Mucosa of rectum (tissue), 2 donors: ENCODE results near the gene PDZD4.

Experiments used
- H3K27ac ChIP-seq, 2 donors: one replicate each; pipeline ENCODE4 v1.7.0; 2013; ENCODE audit warnings: inconsistent platforms in 2 of 2, low read depth in 2 of 2, low read length in 2 of 2
- H3K27me3 ChIP-seq, 2 donors: one replicate each; pipeline ENCODE4 v1.7.0; 2013; ENCODE audit warnings: low read length in 2 of 2; ENCODE audit not compliant: control insufficient read depth in 2 of 2, insufficient read depth in 2 of 2
- H3K36me3 ChIP-seq, 2 donors: one replicate each; pipeline ENCODE4 v1.7.0; 2013; ENCODE audit warnings: low read length in 2 of 2; ENCODE audit not compliant: control insufficient read depth in 2 of 2, insufficient read depth in 2 of 2
- H3K4me1 ChIP-seq, 2 donors: one replicate each; pipeline ENCODE4 v1.7.0; 2013; ENCODE audit warnings: low read length in 2 of 2, mild to moderate bottlenecking in 1 of 2; ENCODE audit not compliant: control insufficient read depth in 2 of 2, insufficient read depth in 2 of 2
- H3K4me3 ChIP-seq, 2 donors: one replicate each; pipeline ENCODE4 v1.7.0; 2013; ENCODE audit warnings: low read length in 2 of 2
- H3K9ac ChIP-seq, 2 donors: one replicate each; pipeline ENCODE4 v1.7.0; 2013; ENCODE audit warnings: low read length in 2 of 2, low read depth in 1 of 2, mild to moderate bottlenecking in 1 of 2
- H3K9me3 ChIP-seq, 2 donors: one replicate each; pipeline ENCODE4 v1.7.0; 2013; ENCODE audit warnings: low read length in 2 of 2; ENCODE audit not compliant: control insufficient read depth in 2 of 2
- donor health status: healthy.
- donor health status: Normal muscosa, but diverticular disease.

PDZD4 gene, protein sequence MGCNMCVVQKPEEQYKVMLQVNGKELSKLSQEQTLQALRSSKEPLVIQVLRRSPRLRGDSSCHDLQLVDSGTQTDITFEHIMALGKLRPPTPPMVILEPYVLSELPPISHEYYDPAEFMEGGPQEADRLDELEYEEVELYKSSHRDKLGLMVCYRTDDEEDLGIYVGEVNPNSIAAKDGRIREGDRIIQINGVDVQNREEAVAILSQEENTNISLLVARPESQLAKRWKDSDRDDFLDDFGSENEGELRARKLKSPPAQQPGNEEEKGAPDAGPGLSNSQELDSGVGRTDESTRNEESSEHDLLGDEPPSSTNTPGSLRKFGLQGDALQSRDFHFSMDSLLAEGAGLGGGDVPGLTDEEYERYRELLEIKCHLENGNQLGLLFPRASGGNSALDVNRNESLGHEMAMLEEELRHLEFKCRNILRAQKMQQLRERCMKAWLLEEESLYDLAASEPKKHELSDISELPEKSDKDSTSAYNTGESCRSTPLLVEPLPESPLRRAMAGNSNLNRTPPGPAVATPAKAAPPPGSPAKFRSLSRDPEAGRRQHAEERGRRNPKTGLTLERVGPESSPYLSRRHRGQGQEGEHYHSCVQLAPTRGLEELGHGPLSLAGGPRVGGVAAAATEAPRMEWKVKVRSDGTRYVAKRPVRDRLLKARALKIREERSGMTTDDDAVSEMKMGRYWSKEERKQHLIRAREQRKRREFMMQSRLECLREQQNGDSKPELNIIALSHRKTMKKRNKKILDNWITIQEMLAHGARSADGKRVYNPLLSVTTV

DNA sequence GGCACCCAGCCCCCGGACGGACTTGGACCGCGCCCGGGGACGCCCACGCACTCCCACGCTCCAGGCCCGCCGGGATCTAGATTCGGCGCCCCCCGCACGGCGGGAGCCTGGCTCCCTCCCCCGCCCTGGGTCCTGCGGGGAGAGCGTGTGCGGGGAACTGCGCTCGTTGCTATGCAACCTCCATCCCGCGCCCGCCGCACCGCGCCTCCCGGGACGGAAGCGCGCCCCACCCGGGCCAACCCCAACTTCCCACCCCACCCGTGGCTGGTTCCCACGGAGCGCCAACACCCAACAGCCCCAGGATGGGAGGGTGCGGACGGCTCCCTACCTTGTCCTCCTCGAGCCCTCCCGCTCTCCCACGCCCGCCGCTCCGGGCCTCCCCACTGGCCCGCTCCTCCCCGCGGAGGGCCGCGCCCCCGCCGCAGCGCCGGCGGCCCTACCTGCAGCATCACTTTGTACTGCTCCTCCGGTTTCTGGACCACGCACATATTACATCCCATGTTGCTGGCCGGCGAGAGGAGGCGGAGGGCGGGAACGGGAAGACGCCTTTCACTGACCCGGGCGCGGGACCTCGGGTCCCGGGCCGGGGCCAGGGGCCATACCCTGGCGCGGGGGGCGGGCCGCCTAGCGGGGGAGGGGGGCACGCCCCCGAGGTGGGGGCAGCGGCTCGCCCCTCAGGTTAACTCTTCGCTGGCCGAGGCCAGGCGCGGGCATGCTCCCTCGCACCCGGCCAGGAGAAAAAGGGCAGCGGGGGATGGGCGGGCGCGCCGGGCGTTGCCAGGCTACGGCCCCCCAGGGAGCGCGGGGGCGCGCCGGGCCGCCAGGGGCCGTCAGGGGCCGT, at the start of gene PDZD4:
PDZD4 (minus strand) TSS at position 746 of the 841 bp plus-strand sequence; CDS start at position 500, 246 bp downstream.
- peaks cover 0 to 4% of the 10 kb centered on the region in 2 donors for H3K9me3 ChIP-seq
- H3K9ac ChIP-seq, result no peak within 1 kb of the TSS
- H3K4me3 ChIP-seq, result peak within 1 kb of the TSS; percentile 23 to 41
- H3K36me3 ChIP-seq, result no peaks in the 10 kb centered on the region
- H3K4me1 ChIP-seq, result no peaks in the 10 kb centered on the region
- no peak within 1 kb of the TSS for H3K27ac ChIP-seq
- H3K27me3 ChIP-seq, result peaks cover 24 to 29% of the 10 kb centered on the region in 2 donors

DNA sequence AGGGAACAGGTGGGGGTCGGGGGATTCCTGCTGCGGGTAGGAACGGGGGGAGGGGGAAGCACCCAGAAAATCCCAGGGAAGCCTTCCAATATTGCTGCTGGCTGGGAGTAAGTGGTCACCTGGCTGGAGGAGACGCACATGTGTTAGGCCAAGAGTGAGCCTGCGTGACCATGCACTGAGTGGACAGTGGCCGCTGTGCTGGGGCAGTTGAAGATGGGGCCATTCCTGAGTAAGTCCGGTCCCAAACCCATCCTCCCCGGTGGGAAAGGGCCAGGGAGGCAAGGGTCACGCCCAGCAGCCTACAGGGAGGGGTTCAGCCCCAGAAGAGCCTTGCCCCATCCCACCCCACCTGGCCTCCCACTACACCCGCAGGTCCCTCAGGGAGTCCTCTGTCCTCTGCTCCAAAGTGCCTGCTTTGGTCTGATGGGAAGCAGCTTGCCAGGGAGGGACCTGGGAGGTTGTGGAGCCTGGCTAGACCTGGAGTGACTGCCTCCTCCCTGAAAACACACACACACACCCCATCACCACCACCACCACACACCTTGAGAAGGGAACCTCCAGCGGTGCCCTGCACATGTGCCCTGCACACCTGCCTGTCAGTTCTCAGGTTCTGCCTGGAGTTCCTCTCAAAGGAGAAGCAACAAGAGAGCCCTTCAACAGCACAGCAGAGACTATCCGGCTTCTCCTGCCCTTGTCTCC, 49.5 kb upstream of the PDZD4 start:
- no peaks in the 10 kb centered on the region for H3K9me3 ChIP-seq

DNA sequence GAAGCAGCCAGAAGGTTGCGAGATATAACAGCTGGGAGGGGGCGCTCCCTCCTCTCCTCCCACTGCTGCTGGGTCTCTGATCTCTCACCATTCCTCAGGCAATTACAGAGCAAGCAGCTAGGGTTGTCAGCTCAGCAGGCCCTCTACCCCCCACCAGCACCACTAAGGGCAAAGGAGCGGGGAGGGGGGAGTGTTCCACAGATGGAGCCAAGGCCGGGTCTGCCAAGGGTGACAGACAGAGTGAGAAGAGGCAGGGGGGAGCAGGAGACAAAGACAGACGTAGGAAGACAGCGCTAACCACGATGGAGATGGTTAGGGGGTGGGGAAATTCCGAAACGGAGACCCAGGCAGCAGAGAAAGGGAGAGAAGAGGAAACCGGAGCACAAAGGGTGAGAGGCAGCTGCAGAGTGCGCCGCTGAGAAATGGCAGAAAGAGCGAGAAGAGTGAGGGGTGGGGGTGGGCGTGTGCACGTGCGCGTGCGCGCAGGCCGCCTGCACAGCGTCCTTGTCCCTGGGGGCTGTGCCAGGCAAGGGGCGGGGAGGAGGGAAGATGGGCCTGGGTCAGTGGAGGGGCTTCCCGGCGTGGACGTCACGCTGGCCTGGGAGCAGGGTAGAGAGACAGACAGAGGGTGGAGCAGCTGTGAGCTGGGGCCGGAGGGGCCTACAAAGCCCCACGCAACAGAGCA, 48.8 kb upstream of the PDZD4 start:
- Histone ChIP-seq H3K4me1 (no peaks in the 10 kb centered on the region), H3K27ac (no peak overlapping the region), H3K36me3 (no peaks in the 10 kb centered on the region), H3K4me3 (no peak overlapping the region), H3K9ac (no peak overlapping the region), H3K27me3 (peaks cover 40 to 50% of the 10 kb centered on the region in 2 donors), H3K9me3 (no peaks in the 10 kb centered on the region)

More for the DNA sequence above, 49.5 kb upstream of the PDZD4 start:
- Histone ChIP-seq H3K36me3 (no peaks in the 10 kb centered on the region), H3K27me3 (peaks cover 46 to 54% of the 10 kb centered on the region in 2 donors), H3K9ac (no peak overlapping the region), H3K4me3 (no peak overlapping the region), H3K4me1 (no peaks in the 10 kb centered on the region), H3K27ac (no peak overlapping the region)

DNA sequence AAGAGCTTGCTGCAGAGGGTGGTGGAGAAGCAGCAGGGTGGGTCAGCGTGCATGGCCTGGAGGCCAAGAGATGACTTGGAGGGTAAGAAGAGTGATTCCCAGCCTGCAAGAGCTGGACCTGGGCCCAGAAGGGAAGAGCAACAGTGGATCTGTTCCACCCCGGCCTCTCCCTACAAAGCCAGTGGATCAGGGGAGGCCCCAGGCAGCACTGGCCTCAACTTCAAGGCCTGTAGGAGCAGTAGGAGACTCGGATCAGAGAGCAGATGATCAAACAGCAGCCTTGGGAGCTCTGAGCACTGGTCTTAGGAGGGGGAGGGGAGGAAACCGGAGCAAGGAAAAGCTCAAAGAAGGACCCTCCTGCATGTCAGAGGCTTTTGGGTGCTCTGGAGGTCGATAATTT, 48.0 kb upstream of the PDZD4 start:
- Histone ChIP-seq H3K9me3 (no peaks in the 10 kb centered on the region), H3K27me3 (peaks cover 33 to 45% of the 10 kb centered on the region in 2 donors), H3K4me1 (no peaks in the 10 kb centered on the region), H3K36me3 (no peaks in the 10 kb centered on the region), H3K4me3 (no peak overlapping the region), H3K9ac (no peak overlapping the region), H3K27ac (no peak overlapping the region)

DNA sequence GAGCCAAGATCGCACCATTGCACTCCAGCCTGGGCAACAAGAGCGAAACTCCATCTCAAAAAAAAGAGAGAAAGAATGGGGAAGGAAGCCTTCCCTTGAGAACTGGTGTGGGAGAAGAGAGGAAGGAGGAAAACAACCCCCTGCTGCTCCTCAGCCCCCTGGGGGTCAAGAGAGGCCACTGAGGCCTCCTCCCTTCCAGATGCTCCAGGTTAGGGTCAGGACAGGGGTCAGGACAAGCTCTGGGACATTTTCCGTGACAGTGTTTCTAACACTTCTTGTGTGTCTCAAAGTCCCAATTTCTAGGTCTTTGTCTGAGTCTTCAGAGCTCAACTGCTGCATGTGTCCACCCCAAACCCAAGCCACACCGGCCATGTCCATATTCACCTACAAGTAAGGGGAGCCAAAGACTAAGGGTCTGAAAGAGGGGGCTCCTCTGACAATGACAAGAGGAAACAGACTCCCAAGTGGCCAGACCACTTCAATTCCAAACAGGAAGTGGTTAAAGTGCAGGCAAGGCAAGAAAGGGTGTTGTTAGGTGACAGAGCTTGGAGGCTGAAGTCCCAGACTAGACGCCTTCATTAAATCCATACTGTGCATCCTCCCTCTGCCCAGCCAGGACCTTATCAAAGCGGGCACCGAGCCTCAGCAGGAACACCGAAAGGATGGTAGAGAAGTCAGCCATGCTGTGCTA, 47.4 kb upstream of the PDZD4 start:
- no peaks in the 10 kb centered on the region for H3K4me1 ChIP-seq
- peaks cover 35 to 45% of the 10 kb centered on the region in 2 donors for H3K27me3 ChIP-seq
- H3K9me3 ChIP-seq, result no peaks in the 10 kb centered on the region
- H3K27ac ChIP-seq, result no peak overlapping the region
- H3K4me3 ChIP-seq, result no peak overlapping the region
- no peak overlapping the region for H3K9ac ChIP-seq
- no peaks in the 10 kb centered on the region for H3K36me3 ChIP-seq

DNA sequence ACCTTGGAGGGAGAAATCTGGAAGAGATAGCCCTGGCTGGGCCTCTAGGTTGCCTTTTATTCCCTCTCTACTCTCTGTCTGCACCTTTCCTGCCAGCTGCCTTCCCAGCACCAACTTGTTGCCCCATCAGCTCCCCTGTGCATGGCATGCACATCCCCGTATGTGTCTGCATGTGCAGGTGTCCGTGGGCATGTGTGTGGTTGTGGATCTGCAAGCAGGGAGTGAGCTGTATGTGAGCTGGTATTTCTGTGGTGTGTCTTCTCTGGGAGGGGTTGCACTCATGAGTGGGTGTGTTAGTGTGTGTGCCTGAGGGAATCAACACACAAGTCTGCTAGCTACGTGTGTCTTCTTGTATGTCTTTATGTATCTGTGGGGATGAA, 45.8 kb upstream of the PDZD4 start:
- Histone ChIP-seq H3K9ac (no peak overlapping the region), H3K4me3 (no peak overlapping the region), H3K36me3 (no peaks in the 10 kb centered on the region), H3K4me1 (no peaks in the 10 kb centered on the region), H3K9me3 (no peaks in the 10 kb centered on the region), H3K27me3 (peaks cover 20 to 34% of the 10 kb centered on the region in 2 donors), H3K27ac (no peak overlapping the region)

DNA sequence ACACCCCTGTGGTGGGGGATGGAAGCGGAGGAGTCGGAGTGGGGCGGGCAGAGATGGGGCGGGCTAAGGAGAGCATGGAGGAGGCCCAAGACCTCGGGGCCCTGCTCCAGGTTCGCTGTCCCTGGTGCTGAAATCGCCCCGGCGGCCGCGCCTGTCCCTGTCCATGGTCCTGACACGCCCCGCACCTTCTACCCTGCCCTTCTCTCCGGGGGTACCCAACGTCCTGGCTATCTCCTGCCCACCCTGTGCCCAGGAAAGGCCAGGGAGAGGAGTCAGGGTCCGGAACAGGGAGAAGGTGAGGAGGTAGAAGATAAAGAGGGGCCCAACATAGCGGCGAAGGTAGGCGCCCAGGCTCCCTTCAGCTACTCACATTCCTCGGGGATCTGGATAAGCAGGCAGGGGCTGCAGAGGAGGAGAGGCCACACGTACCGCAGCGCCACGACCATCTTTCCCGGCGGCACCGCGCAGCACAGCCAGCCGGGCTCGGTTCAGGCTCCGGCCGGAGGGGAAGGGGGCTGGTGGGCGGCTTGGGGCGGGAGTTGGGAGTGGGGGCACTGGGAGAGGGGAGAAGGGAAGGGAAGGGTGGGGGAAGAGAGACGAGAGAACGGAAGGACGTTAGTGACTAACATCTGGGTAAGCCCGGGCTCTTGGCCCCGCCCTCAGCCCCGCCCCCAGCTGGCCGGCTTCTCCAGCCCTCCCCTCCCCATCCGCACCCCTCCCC, 45.2 kb upstream of the PDZD4 start:
- H3K4me1 ChIP-seq, result no peaks in the 10 kb centered on the region

DNA sequence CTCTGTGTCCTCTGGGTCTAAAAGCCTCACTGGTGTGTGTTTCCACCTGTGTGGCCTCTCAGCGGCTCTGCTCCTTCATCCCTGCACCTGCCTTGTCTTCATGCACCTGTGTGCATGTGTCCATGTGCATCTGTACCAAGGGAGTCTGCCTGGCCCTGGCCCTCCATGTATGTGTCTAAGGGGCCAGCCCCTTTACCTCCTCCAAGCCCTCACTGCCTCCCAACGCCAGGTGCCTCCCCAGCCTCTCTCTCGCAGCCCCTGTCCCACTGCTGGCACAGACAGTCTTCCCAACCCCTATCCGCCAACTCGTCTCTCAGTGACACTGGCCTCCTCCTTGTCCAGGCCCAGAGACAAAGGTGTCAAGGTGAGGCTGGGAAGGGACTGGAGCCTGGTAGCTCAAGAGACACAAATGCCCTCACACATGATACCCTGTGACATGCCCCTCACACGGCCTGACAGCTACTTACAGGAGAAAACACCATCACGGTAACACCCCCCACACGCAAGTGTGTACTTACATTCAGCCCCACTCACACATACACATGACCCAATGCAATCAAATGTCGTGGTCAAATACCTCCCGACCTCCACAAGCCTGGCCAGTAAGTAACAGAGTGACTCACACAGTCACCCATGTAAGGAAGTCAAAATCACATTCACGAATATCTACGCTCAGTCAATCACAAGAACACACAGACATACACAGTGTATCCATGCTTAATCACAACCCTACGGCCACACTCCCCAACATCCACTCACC, 44.2 kb upstream of the PDZD4 start:
- Histone ChIP-seq H3K9me3 (no peaks in the 10 kb centered on the region), H3K27ac (no peak overlapping the region), H3K36me3 (no peaks in the 10 kb centered on the region), H3K9ac (no peak overlapping the region), H3K4me1 (no peaks in the 10 kb centered on the region), H3K4me3 (no peak overlapping the region), H3K27me3 (peaks cover 14 to 23% of the 10 kb centered on the region in 2 donors)

More for the DNA sequence above, 45.2 kb upstream of the PDZD4 start:
- H3K9me3 ChIP-seq, result no peaks in the 10 kb centered on the region
- H3K27me3 ChIP-seq, result peaks cover 19 to 29% of the 10 kb centered on the region in 2 donors
- no peak overlapping the region for H3K27ac ChIP-seq
- H3K4me3 ChIP-seq, result no peak overlapping the region
- H3K9ac ChIP-seq, result no peak overlapping the region
- no peaks in the 10 kb centered on the region for H3K36me3 ChIP-seq
